IPS-18a (cell line): Measurements from ENCODE around the gene OR4D1.

ENCODE experiments used
- H3K27ac ChIP-seq: one replicate; pipeline ENCODE4 v1.5.1; 2013; ENCODE audit warnings: low read length
- H3K27me3 ChIP-seq: one replicate; pipeline ENCODE4 v1.6.1; 2013; ENCODE audit warnings: mild to moderate bottlenecking, low read length; ENCODE audit not compliant: control insufficient read depth, insufficient read depth
- H3K36me3 ChIP-seq: one replicate; pipeline ENCODE4 v1.6.1; 2013; ENCODE audit warnings: low read depth, low read length; ENCODE audit not compliant: control insufficient read depth
- H3K4me1 ChIP-seq: one replicate; pipeline ENCODE4 v1.6.1; 2013; ENCODE audit warnings: low read depth, low read length; ENCODE audit not compliant: control insufficient read depth
- H3K4me3 ChIP-seq: one replicate; pipeline ENCODE4 v1.5.1; 2013; ENCODE audit warnings: low read length
- H3K9ac ChIP-seq: one replicate; pipeline ENCODE4 v1.6.1; 2013; ENCODE audit warnings: mild to moderate bottlenecking, low read length, moderate library complexity
- H3K9me3 ChIP-seq: one replicate; pipeline ENCODE4 v1.6.1; 2013; ENCODE audit warnings: low read depth, low read length; ENCODE audit not compliant: control insufficient read depth

The OR4D1 gene

DNA sequence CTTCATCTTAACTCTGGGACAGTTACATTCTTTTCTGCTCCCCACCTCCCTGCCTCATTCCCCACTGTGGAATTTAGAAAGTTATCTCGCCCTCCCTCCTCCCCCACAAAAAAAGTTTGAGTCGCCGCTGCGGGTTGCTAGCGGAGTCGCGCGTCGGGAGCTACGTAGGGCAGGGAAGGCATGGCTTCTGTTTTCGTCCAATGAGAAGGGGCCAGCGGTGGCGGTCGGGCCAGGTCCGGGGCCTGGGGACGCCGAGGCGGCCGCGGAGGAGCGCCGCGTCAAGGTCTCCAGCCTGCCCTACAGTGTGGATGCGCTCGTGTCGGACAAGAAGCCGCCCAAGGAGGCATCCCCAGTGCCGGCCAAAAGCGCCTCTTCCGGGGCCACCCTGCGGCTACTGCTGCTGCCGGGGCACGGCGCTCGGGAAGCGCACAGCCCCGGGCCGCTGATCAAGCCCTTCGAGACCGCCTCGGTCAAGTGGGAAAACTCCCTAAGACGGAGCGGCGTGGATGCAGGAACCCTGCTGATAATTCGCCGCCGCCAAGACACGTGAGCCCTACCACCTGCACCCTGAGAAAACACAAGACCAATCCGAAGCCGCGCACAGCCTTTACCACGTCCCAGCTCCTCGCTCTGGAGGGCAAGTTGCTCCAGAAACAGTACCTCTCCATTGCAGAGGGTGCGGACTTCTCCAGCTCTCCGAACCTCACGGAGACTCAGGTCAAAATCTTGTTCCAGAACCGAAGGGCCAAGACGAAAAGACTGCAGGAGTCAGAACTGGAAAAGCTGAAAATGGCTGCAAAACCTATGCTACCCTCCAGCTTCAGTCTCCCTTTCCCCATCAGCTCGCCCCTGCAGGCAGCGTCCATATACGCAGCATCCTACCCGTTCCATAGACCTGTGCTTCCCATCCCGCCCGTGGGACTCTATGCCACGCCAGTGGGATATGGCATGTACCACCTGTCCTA, 8.9 kb downstream of the OR4D1 start:
- H3K36me3 ChIP-seq, result no peaks in the 10 kb centered on the region
- H3K4me1 ChIP-seq, result peaks cover 4% of the 10 kb centered on the region
- H3K9me3 ChIP-seq, result no peaks in the 10 kb centered on the region
- H3K27me3 ChIP-seq, result peaks cover 33% of the 10 kb centered on the region
- peak overlapping the region; percentile 47 for H3K9ac ChIP-seq
- H3K27ac ChIP-seq, result no peak overlapping the region
- H3K4me3 ChIP-seq, result peak overlapping the region; percentile 80

DNA sequence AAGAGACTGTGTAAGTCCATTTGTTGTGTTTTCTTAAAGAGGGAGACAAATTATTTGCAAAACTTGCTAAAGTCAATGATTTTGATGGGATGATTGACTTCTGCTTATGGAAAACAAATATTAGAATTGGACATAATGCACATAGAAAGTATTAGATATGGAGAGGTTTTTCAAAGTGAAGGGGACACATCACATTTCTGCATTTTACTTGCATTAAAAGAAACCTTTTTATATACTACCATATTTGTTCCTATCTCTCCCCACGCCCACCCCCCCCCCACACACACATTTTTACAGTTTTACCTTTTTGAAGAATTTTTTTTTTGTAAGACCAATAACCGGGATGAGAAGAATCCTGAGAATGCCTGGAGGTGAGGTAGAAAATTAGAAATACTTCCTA, 10.0 kb downstream of the OR4D1 start:
- Histone ChIP-seq H3K27ac (no peak overlapping the region), H3K27me3 (peaks cover 35% of the 10 kb centered on the region), H3K9ac (no peak overlapping the region), H3K4me1 (peaks cover 4% of the 10 kb centered on the region), H3K9me3 (no peaks in the 10 kb centered on the region), H3K4me3 (no peak overlapping the region), H3K36me3 (no peaks in the 10 kb centered on the region)

GRCh38 chr17:58161566-58161965, 13.4 kb downstream of the OR4D1 start:
- H3K9me3 ChIP-seq, result no peaks in the 10 kb centered on the region
- no peak overlapping the region for H3K9ac ChIP-seq
- peaks cover 23% of the 10 kb centered on the region for H3K27me3 ChIP-seq
- no peak overlapping the region for H3K4me3 ChIP-seq
- peaks cover 2% of the 10 kb centered on the region for H3K4me1 ChIP-seq
- H3K36me3 ChIP-seq, result no peaks in the 10 kb centered on the region
- H3K27ac ChIP-seq, result no peak overlapping the region

DNA sequence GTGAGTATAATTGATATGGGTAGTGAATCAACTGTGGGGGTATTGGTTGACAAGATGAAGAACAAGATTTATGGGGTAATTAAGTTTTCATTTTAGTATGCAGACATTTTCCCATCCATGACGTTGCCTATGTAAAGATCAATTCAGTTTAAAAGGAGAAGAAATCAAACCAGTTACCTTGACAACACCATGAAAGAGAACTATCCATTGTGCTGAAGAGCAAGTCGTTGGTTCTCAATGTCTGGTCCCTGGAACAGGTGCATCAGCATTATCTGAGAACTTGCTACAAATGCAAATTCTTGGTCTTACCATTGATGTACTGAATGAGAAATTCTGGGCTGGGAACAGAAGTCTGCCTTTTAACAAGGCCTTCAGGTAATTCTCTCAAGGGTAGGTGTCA, 17.8 kb downstream of the OR4D1 start:
- peaks cover 14% of the 10 kb centered on the region for H3K27me3 ChIP-seq
- no peaks in the 10 kb centered on the region for H3K4me1 ChIP-seq
- H3K4me3 ChIP-seq, result no peak overlapping the region
- H3K9ac ChIP-seq, result no peak overlapping the region
- no peak overlapping the region for H3K27ac ChIP-seq
- no peaks in the 10 kb centered on the region for H3K9me3 ChIP-seq
- no peaks in the 10 kb centered on the region for H3K36me3 ChIP-seq

DNA sequence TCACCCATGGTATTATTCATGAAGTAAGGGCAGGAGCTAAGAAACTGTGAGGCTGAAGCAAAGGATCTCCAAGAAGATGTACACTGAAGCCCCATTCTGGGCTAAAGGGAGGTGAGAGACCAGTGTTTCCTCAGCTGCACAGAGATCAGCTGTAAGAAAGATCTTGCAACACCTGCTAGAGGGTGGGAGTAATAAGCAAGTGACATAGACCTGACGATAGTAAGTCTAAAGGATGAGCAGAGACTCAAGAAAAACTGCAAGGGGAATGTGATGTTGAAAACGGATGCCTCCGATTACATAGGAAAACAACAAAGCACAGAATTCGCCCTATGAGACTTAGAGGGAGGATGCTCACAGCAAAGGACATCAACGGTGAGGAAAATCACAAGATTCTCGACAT, 18.5 kb downstream of the OR4D1 start, which contains the start of gene OR4D2:
TSS of gene OR4D2 (plus strand) at position 301 of the 400 bp plus-strand sequence. CDS start 2,674 bp downstream, outside the sequence.
- no peaks in the 10 kb centered on the region for H3K9me3 ChIP-seq
- H3K4me3 ChIP-seq, result no peak within 1 kb of the TSS
- no peak within 1 kb of the TSS for H3K27ac ChIP-seq
- peaks cover 14% of the 10 kb centered on the region for H3K27me3 ChIP-seq
- H3K4me1 ChIP-seq, result no peaks in the 10 kb centered on the region
- no peak within 1 kb of the TSS for H3K9ac ChIP-seq
- H3K36me3 ChIP-seq, result no peaks in the 10 kb centered on the region

DNA sequence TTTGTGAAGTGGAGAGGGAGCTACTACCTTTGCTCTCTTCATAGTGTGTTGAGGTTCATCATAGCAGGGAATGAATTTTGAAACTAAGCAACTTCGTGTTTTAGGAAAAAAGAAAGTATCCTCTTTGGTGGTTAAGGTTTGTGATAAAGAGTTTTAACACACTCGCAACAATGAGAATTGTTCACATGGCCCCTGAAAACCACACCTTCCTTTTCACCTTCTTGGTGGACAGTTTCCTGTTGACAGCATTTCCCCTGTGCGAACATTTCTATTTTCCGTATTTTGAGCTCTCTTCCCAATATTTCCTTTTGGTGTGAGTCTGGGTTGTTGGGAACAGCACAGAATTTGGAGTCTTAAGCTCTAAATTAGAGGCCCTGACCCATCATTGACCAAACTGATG, 22.4 kb downstream of the OR4D1 start:
- no peaks in the 10 kb centered on the region for H3K4me1 ChIP-seq
- H3K9ac ChIP-seq, result no peak overlapping the region
- H3K27me3 ChIP-seq, result peaks cover 8% of the 10 kb centered on the region
- no peak overlapping the region for H3K4me3 ChIP-seq
- H3K9me3 ChIP-seq, result no peaks in the 10 kb centered on the region
- no peaks in the 10 kb centered on the region for H3K36me3 ChIP-seq
- H3K27ac ChIP-seq, result no peak overlapping the region

GRCh38 chr17:58172369-58173071, 24.3 kb downstream of the OR4D1 start:
- no peak overlapping the region for H3K4me3 ChIP-seq
- H3K27ac ChIP-seq, result no peak overlapping the region
- H3K36me3 ChIP-seq, result no peaks in the 10 kb centered on the region
- no peaks in the 10 kb centered on the region for H3K4me1 ChIP-seq
- no peaks in the 10 kb centered on the region for H3K9me3 ChIP-seq
- peaks cover 8% of the 10 kb centered on the region for H3K27me3 ChIP-seq
- H3K9ac ChIP-seq, result no peak overlapping the region

DNA sequence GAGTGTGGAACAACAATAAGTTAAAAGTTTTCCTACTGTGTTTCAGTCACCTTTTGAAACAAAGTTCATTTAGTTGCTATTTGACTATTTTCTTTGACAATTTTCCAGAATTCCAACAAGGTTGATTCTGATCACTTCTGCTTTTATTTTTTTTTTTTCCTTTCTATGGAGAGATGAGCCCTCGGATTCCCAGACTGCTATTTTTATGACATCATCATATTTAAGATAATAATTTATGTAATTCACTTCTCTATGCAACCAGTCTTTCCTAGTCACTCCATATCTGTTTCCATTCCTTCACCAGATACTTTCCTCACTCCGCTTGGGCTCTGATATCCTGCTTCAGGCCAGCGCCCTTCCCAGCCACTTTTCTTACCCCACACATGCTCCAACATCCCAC, 26.7 kb downstream of the OR4D1 start:
- no peaks in the 10 kb centered on the region for H3K9me3 ChIP-seq
- no peaks in the 10 kb centered on the region for H3K4me1 ChIP-seq
- no peaks in the 10 kb centered on the region for H3K27me3 ChIP-seq
- H3K27ac ChIP-seq, result no peak overlapping the region
- H3K9ac ChIP-seq, result no peak overlapping the region
- H3K4me3 ChIP-seq, result no peak overlapping the region
- no peaks in the 10 kb centered on the region for H3K36me3 ChIP-seq

DNA sequence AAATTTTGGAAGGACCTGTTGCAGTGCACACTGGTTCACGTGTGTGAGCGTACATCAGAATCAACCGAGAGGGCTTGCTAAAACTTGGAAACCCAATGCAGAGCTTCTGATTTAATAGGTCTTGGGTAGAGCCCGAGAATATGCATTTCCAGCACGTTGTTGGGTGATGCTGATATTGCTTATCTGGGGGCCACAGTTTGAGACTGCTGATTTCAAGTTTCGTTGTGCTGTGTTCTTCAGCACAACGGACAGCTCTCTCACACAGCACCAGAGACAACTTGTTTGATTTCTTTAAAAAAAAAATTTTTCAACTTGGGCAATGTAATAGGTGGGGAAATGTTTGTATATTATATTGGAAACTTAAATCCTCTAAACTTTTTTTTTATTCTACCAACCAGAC, 28.0 kb downstream of the OR4D1 start:
- Histone ChIP-seq H3K36me3 (no peaks in the 10 kb centered on the region), H3K4me1 (no peaks in the 10 kb centered on the region), H3K27ac (no peak overlapping the region), H3K9me3 (no peaks in the 10 kb centered on the region), H3K4me3 (no peak overlapping the region), H3K9ac (no peak overlapping the region), H3K27me3 (no peaks in the 10 kb centered on the region)

GRCh38 chr17:58181796-58182195, 33.6 kb downstream of the OR4D1 start:
- Histone ChIP-seq H3K27me3 (no peaks in the 10 kb centered on the region), H3K4me3 (no peak overlapping the region), H3K9me3 (no peaks in the 10 kb centered on the region), H3K9ac (no peak overlapping the region), H3K27ac (no peak overlapping the region), H3K4me1 (no peaks in the 10 kb centered on the region), H3K36me3 (no peaks in the 10 kb centered on the region)

DNA sequence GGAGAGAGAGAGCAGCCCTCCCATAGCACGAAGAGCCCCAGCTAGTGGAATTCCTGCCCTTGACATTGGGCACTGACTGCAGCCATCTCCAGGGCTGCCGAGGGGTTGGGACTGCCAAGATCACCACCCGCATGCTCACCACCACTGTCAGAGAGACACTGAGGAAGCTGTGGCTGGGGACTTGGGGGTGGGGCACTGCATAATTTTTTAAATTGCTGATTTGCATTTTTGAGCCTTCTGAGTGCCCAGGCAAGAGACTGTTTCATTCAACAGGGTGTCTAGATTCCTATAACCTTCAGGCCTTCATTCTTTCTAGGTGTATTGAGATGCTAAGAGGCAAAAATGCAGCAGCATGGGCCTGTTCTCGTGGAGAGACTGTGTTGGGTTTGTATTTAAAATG, 35.3 kb downstream of the OR4D1 start:
- Histone ChIP-seq H3K4me3 (no peak overlapping the region), H3K27me3 (no peaks in the 10 kb centered on the region), H3K9ac (no peak overlapping the region), H3K9me3 (no peaks in the 10 kb centered on the region), H3K4me1 (no peaks in the 10 kb centered on the region), H3K27ac (no peak overlapping the region), H3K36me3 (no peaks in the 10 kb centered on the region)
